GM12874 (cell line): Measurements from ENCODE around the gene GATB.

Experiments
- TF ChIP-seq, protein P1 (sequence below): IDR thresholded peaks from 2 replicates; pipeline ENCODE4 v1.5.1; 2011; ENCODE audit warnings: low read depth, mild to moderate bottlenecking, control low read depth, low read length, moderate library complexity; ENCODE audit not compliant: insufficient read depth

Gene GATB

GRCh38 chr4:151692443-151692782 is 68.4 kb downstream of the GATB start:
- TF ChIP-seq, protein P1, sequence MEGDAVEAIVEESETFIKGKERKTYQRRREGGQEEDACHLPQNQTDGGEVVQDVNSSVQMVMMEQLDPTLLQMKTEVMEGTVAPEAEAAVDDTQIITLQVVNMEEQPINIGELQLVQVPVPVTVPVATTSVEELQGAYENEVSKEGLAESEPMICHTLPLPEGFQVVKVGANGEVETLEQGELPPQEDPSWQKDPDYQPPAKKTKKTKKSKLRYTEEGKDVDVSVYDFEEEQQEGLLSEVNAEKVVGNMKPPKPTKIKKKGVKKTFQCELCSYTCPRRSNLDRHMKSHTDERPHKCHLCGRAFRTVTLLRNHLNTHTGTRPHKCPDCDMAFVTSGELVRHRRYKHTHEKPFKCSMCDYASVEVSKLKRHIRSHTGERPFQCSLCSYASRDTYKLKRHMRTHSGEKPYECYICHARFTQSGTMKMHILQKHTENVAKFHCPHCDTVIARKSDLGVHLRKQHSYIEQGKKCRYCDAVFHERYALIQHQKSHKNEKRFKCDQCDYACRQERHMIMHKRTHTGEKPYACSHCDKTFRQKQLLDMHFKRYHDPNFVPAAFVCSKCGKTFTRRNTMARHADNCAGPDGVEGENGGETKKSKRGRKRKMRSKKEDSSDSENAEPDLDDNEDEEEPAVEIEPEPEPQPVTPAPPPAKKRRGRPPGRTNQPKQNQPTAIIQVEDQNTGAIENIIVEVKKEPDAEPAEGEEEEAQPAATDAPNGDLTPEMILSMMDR: no peak

GRCh38 chr4:151691639-151692442 is 69.0 kb downstream of the GATB start:
- TF ChIP-seq, protein P1: no peak

- TF ChIP-seq, protein P1: no peak
Measured at GRCh38 chr4:151690876-151691275, 69.9 kb downstream of the GATB start.

DNA sequence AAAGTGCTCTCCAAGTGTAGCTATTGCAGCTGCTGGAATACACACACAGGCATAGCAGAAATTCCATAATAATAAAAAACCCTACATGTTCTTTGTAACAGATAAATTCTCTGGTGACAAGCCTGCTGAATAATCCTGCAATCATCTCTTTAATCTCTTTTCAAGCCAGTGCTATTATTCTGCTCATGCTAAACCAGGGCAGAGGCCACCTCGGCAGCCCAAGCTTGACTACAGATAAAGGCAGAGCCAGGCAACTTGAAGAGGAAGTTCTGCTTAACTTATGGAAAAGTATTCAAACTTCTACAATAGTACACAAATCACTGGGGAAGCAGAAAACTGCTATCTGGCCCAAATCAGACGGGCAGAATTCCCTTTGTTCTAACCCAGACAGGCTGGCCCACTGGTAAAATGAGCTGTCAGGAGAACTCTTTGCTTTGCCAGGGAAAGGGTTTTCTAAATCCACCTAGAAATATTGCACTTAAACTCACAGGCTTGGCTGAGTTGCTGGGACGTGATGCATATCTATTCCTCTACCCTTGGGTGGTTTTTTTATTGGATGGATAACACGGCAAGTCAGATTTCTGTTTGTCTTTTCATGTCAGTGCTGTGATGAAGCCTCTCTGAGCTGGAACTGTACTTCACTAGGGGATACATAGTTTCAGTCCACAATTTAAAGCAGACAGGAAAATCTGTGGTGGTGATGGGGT is 70.5 kb downstream of the GATB start:
- TF ChIP-seq, protein P1: no peak

GRCh38 chr4:151689211-151689991 is 71.4 kb downstream of the GATB start:
- TF ChIP-seq, protein P1: no peak

- TF ChIP-seq, protein P1: no peak
Measured at GRCh38 chr4:151688785-151689043, 72.1 kb downstream of the GATB start.
